Astrocyte (in vitro differentiated cells and primary cell): ENCODE measurements around the gene CABP2. TPM values are rescaled to one million over a fixed set of nuclear protein-coding genes. Genes with fewer than 3 reads are reported as not detected.

ENCODE experiments used
- DNase-seq: peaks from one replicate; pipeline ENCODE4 v3.0.0-alpha.2; 2010; ENCODE audit warnings: low read depth
- FAIRE-seq: peaks from 2 replicates; lab custom pipeline; 2011; peaks lifted over from hg19 to GRCh38; lab: Jason Lieb, UNC
- H2AFZ ChIP-seq: 2 replicates; pipeline ENCODE4 v1.6.0; 2012; ENCODE audit warnings: low read depth, low read length, inconsistent platforms
- H3K27ac ChIP-seq: 2 replicates; pipeline ENCODE4 v1.5.1; 2011; ENCODE audit warnings: low read depth, low read length, inconsistent platforms
- H3K27me3 ChIP-seq: 2 replicates; pipeline ENCODE4 v1.6.0; 2011; ENCODE audit warnings: low read length, inconsistent platforms; ENCODE audit not compliant: insufficient read depth
- H3K36me3 ChIP-seq: 2 replicates; pipeline ENCODE4 v1.5.1; 2011; ENCODE audit warnings: low read length, inconsistent platforms; ENCODE audit not compliant: insufficient read depth
- H3K4me1 ChIP-seq: 2 replicates; pipeline ENCODE4 v1.5.1; 2011; ENCODE audit warnings: low read length, inconsistent platforms; ENCODE audit not compliant: insufficient read depth
- H3K4me2 ChIP-seq: 2 replicates; pipeline ENCODE4 v1.6.0; 2012; ENCODE audit warnings: low read length, inconsistent platforms
- H3K4me3 ChIP-seq: 2 replicates; pipeline ENCODE4 v1.5.1; 2011; ENCODE audit warnings: low read depth, mild to moderate bottlenecking, low read length, inconsistent platforms; ENCODE audit not compliant: insufficient read depth
- H3K79me2 ChIP-seq: 2 replicates; pipeline ENCODE4 v1.6.0; 2012; ENCODE audit warnings: mild to moderate bottlenecking, low read length, inconsistent platforms; ENCODE audit not compliant: insufficient read depth
- H3K9ac ChIP-seq: 2 replicates; pipeline ENCODE4 v1.6.0; 2012; ENCODE audit warnings: mild to moderate bottlenecking, low read length, inconsistent platforms
- H3K9me3 ChIP-seq: 2 replicates; pipeline ENCODE4 v1.5.1; 2012; ENCODE audit warnings: low read depth, mild to moderate bottlenecking, low read length, inconsistent platforms; ENCODE audit not compliant: insufficient read depth
- H4K20me1 ChIP-seq: 2 replicates; pipeline ENCODE4 v1.6.0; 2012; ENCODE audit warnings: low read length, inconsistent platforms; ENCODE audit not compliant: insufficient read depth
- H3K27ac Mint-ChIP-seq: one replicate; pipeline ENCODE4 v1.8.0; 2021; ENCODE audit warnings: mild to moderate bottlenecking, mixed read lengths; ENCODE audit not compliant: unreplicated experiment
- H3K27me3 Mint-ChIP-seq: one replicate; pipeline ENCODE4 v1.8.0; 2021; ENCODE audit warnings: low read depth, mixed read lengths; ENCODE audit not compliant: unreplicated experiment
- H3K36me3 Mint-ChIP-seq: one replicate; pipeline ENCODE4 v1.8.0; 2021; ENCODE audit warnings: low read depth, mixed read lengths; ENCODE audit not compliant: unreplicated experiment
- H3K4me1 Mint-ChIP-seq: one replicate; pipeline ENCODE4 v1.8.0; 2021; ENCODE audit warnings: low read depth, mixed read lengths; ENCODE audit not compliant: unreplicated experiment
- H3K4me3 Mint-ChIP-seq: one replicate; pipeline ENCODE4 v1.8.0; 2021; ENCODE audit warnings: mild to moderate bottlenecking, moderate library complexity, mixed read lengths; ENCODE audit not compliant: unreplicated experiment
- H3K9me3 Mint-ChIP-seq: one replicate; pipeline ENCODE4 v1.8.0; 2021; ENCODE audit warnings: mild to moderate bottlenecking, mixed read lengths; ENCODE audit not compliant: unreplicated experiment
- EZH2 ChIP-seq: IDR thresholded peaks from 2 replicates; pipeline ENCODE4 v1.6.1; 2012; ENCODE audit warnings: mild to moderate bottlenecking, low read length, inconsistent platforms; ENCODE audit not compliant: insufficient read depth
- total RNA-seq: library from RNA; stranded (reverse); gene quantifications from 2 replicates; pipeline ENCODE4 v1.2.1, GENCODE V29; 2021
- TF ChIP-seq, protein P1 (sequence below): IDR thresholded peaks from 2 replicates; pipeline ENCODE4 v1.5.1; 2011; ENCODE audit warnings: low read depth, mild to moderate bottlenecking, inconsistent platforms, low read length, moderate library complexity; ENCODE audit not compliant: insufficient read depth

CABP2 gene
- total RNA-seq, 1 donor from 2014 or later = not detected

DNA sequence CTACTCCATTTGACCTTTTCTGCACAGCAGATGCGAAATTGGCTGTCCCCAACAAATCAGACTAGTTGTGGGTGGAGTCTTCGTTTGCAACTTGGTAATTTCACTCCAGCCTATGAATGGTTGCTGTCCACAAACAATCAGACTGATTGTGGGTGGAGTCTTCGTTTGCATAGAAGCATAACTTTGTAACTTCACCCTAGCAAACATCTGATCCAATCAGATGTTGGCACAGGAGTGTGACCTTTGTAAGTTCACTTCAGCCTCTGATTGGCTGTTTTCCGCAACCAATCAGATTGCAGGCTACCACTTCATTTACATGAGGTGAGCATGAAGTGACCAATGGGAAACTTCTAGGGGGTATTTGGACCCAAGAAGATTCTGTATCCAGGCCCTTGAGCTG, 16.3 kb upstream of the CABP2 start:
- no peaks in the 10 kb centered on the region for H4K20me1 ChIP-seq
- no peak overlapping the region for H3K4me3 ChIP-seq
- no peak for FAIRE-seq
- H3K9ac ChIP-seq = no peak overlapping the region
- no peak for DNase-seq
- no peaks in the 10 kb centered on the region for H3K79me2 ChIP-seq
- Mint-ChIP-seq H3K4me3 (no peak overlapping the region), H3K27ac (no peak overlapping the region), H3K9me3 (no peaks in the 10 kb centered on the region), H3K4me1 (no peaks in the 10 kb centered on the region), H3K36me3 (peaks cover 2% of the 10 kb centered on the region), H3K27me3 (peaks cover 12% of the 10 kb centered on the region)
- no peak overlapping the region for H2AFZ ChIP-seq
- H3K4me1 ChIP-seq = no peaks in the 10 kb centered on the region
- TF ChIP-seq, protein P1, sequence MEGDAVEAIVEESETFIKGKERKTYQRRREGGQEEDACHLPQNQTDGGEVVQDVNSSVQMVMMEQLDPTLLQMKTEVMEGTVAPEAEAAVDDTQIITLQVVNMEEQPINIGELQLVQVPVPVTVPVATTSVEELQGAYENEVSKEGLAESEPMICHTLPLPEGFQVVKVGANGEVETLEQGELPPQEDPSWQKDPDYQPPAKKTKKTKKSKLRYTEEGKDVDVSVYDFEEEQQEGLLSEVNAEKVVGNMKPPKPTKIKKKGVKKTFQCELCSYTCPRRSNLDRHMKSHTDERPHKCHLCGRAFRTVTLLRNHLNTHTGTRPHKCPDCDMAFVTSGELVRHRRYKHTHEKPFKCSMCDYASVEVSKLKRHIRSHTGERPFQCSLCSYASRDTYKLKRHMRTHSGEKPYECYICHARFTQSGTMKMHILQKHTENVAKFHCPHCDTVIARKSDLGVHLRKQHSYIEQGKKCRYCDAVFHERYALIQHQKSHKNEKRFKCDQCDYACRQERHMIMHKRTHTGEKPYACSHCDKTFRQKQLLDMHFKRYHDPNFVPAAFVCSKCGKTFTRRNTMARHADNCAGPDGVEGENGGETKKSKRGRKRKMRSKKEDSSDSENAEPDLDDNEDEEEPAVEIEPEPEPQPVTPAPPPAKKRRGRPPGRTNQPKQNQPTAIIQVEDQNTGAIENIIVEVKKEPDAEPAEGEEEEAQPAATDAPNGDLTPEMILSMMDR = no peak
- TF ChIP-seq EZH2 = no peak
- H3K27me3 ChIP-seq = no peaks in the 10 kb centered on the region
- H3K4me2 ChIP-seq = no peak overlapping the region
- peaks cover under 1% of the 10 kb centered on the region for H3K9me3 ChIP-seq
- H3K36me3 ChIP-seq = no peaks in the 10 kb centered on the region
- H3K27ac ChIP-seq = no peak overlapping the region

DNA sequence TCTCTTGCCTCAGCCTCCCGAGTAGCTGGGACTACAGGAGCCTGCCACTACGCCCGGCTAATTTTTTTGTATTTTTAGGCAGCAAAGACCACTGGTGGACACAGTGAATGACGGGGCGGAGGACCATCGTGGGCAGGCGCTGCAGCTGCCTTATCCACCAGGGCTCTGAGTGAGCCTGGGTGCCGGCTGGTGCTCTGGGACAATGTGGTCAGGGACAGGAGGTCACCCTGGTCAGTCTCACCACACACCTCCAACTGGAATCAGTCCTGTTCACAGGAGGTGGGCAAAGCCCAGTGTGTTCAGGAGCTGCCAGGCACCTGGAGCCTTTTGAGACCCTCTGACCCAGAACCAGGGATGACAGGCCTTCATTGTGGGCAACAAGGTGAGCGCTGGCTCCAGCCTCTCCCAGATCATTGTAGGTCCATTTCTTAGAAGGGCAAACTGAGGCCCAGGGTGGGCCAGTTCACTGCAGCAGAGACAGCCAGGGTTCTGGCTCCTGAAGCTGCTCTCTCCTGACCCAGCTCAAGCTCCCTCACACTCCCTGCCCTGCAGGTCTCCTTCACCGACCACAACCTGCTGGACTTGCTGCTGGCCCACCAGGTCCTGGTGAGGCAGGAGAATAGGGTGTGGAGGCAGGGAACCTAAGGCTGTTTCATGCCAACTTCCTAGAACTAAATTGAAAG, 15.7 kb upstream of the CABP2 start:
- Mint-ChIP-seq H3K4me1 (no peaks in the 10 kb centered on the region), H3K4me3 (no peak overlapping the region), H3K9me3 (peaks cover 1% of the 10 kb centered on the region), H3K27ac (no peak overlapping the region), H3K36me3 (peaks cover 2% of the 10 kb centered on the region), H3K27me3 (peaks cover 11% of the 10 kb centered on the region)
- TF ChIP-seq, protein P1 = no peak
- TF ChIP-seq EZH2 = no peak
- H3K4me3 ChIP-seq = no peak overlapping the region
- H4K20me1 ChIP-seq = no peaks in the 10 kb centered on the region
- no peak overlapping the region for H3K27ac ChIP-seq
- DNase-seq = no peak
- no peaks in the 10 kb centered on the region for H3K79me2 ChIP-seq
- no peak overlapping the region for H2AFZ ChIP-seq
- no peak overlapping the region for H3K4me2 ChIP-seq
- no peak for FAIRE-seq
- H3K9ac ChIP-seq = no peak overlapping the region
- H3K27me3 ChIP-seq = no peaks in the 10 kb centered on the region
- H3K36me3 ChIP-seq = no peaks in the 10 kb centered on the region
- H3K4me1 ChIP-seq = no peaks in the 10 kb centered on the region
- peaks cover 5% of the 10 kb centered on the region for H3K9me3 ChIP-seq

DNA sequence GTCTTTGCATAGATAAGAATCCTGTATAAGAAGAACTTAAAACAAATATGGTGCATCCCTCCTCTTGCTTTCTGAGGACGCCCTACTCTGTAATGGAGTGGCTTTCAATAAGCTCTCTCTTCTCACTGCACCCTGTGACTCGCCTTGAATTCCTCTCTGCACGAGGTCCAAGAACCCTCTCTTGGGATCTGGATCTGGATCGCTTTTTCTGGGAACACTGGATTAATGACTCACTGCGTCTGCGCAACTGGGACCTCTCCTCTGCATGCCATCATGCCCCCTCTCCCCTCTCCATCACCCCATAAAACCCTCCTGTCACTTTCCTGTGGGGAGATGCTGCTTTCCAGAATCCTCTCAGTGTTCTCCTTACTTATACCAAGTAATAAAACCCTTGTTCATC, 15.1 kb upstream of the CABP2 start:
- H3K36me3 Mint-ChIP-seq = peaks cover 2% of the 10 kb centered on the region
- no peak for FAIRE-seq
- H3K27me3 Mint-ChIP-seq = peaks cover 8% of the 10 kb centered on the region
- no peak overlapping the region for H3K27ac Mint-ChIP-seq
- no peaks in the 10 kb centered on the region for H3K36me3 ChIP-seq
- peaks cover 12% of the 10 kb centered on the region for H3K9me3 ChIP-seq
- H3K4me3 ChIP-seq = no peak overlapping the region
- no peak overlapping the region for H3K27ac ChIP-seq
- no peak for TF ChIP-seq EZH2
- TF ChIP-seq, protein P1 = no peak
- H3K9me3 Mint-ChIP-seq = peaks cover 6% of the 10 kb centered on the region
- H3K79me2 ChIP-seq = no peaks in the 10 kb centered on the region
- no peaks in the 10 kb centered on the region for H4K20me1 ChIP-seq
- no peak overlapping the region for H3K4me2 ChIP-seq
- DNase-seq = no peak
- H3K9ac ChIP-seq = no peak overlapping the region
- H3K4me3 Mint-ChIP-seq = no peak overlapping the region
- no peaks in the 10 kb centered on the region for H3K4me1 ChIP-seq
- no peaks in the 10 kb centered on the region for H3K27me3 ChIP-seq
- H3K4me1 Mint-ChIP-seq = no peaks in the 10 kb centered on the region
- no peak overlapping the region for H2AFZ ChIP-seq
